Hepatocyte (in vitro differentiated cells): ENCODE results near the gene MUC4.

ENCODE experiments used
- CTCF ChIP-seq: fragments of 200-600 bp; sonication (generic); IDR thresholded peaks from 2 replicates; pipeline ENCODE4 v1.5.1; 2016; ENCODE audit warnings: antibody characterized with exemption, mild to moderate bottlenecking; ENCODE audit not compliant: poor library complexity
- EZH2 ChIP-seq: fragments of 200-600 bp; sonication (generic); IDR thresholded peaks from 2 replicates; pipeline ENCODE4 v1.6.1; 2016; ENCODE audit warnings: antibody characterized with exemption, mild to moderate bottlenecking, borderline replicate concordance

- TF ChIP-seq CTCF (no peak), EZH2 (no peak)
Observed at GRCh38 chr3:195860456-195860855, 48.7 kb upstream of the MUC4 start.
